ENCODE measurements around the gene WDR6.

GRCh38 chr3:49015765-49016164, 8.6 kb downstream of the WDR6 start:
- TF ChIP-seq CTCF (conservative IDR thresholded peaks at IDR 0.05 in 1 of 2, IDR thresholded peaks at IDR 0.05 in 1 of 2; ENCODE audit: low read depth in 1 of 2, low read length in 2 of 2) = no peak
- TF ChIP-seq EZH2 (IDR thresholded peaks at IDR 0.05; ENCODE audit: low read length, missing control alignments) = no peak

Measured in fibroblast of lung (primary cell).